Left cardiac atrium (tissue), 4 donors: ENCODE data around the gene DSCAML1. TPM values are rescaled to one million over a fixed set of nuclear protein-coding genes. Genes with fewer than 3 reads are reported as not detected.

Experiments used
- ATAC-seq, 2 donors: fragments of 200-7000 bp; cut with Tn5 transposase; one replicate each; pipeline ENCODE4 v1.9.1; 2020; ENCODE audit warnings: mild to moderate bottlenecking in 2 of 2, moderate library complexity in 2 of 2
- DNase-seq: peaks from one replicate; pipeline ENCODE4 v3.0.0-alpha.2; 2020
- intact Hi-C, 2 donors: fragments of 100-400 bp; cut with DNase I; formaldehyde crosslinking; loops; one replicate each; pipeline versions ENCODE4 v1.14.1 to v1.15.1; 2022 to 2023
- total RNA-seq, 2 donors: library from RNA; stranded (reverse); fragmentation: NEBNext Ultra II Directional; extraction: Animal tissue kit (Norgen Biotek cat#: 25700); gene quantifications; one replicate each; pipeline ENCODE4 v1.2.1, GENCODE V29; 2021
- donor health status: DM: no; HTN: yes; CAD: no.
- donor health status: DM: no; HTN: yes; CAD: no; lungs with severe emphysema.
- donor health status: DM: yes; HTN: yes; CAD: no.
- donor health status: Dilated cardiomyopathy.

Gene DSCAML1
- total RNA-seq, 2 donors from 2014 or later, result 0.76 to 0.88 TPM

DNA sequence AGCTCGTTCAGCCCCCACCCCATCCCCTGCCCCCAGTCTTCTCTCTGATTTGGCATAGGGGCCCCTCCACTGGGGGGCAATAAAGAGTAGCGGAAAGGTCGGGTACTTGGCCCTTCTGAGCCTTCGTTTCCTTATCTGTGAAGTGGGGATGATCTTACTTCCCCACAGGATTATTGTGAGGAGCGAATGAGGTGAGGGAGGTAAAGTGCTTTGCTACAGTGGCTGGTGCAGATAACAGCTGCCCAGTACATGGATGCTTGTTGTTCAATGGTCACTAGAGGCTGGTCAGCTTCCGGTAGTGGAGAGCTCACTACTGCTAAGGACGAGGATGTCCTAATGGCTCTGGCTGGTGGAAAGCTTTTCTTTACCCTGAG is 368.2 kb downstream of the DSCAML1 start:
- intact Hi-C loops, result no loop called here
- DNase-seq, result no peak

DNA sequence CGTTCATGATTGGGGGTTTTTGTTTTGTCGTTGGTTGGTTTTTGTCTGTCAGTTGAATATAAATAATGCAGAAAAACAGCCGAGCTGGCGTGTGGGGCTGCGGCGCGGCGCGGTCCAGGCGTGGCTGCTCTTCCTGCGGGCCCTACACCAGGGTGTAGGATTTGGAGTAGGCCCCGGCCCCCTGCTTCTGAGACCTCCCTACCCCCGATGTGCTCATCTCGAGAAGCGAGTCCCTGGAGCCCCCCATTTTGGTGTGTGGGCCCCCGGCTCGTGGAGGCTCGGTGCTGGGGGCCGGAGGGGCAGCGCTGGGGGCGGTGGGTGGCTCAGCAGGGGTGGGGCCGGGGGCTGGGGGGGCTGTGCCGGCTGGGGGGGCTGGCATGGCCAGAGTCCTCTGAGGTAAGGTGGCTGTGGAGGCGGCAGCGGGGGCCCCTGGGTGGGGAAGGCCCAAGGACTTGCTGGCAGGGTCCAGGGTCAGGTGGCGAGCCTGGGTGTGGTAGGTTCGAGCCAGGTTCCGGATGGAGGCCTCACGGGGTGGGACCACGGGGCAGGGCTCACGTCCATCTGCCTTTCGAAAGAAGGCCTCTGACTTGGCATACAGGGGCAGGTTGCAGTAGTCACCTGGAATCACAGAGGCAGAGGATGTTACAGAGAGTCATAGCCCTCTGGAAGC is 368.7 kb downstream of the DSCAML1 start:
- ATAC-seq (no peak), DNase-seq (no peak)
- intact Hi-C loops, result no loop called here

More for the DNA sequence above, 368.2 kb downstream of the DSCAML1 start:
- ATAC-seq, result no peak

DNA sequence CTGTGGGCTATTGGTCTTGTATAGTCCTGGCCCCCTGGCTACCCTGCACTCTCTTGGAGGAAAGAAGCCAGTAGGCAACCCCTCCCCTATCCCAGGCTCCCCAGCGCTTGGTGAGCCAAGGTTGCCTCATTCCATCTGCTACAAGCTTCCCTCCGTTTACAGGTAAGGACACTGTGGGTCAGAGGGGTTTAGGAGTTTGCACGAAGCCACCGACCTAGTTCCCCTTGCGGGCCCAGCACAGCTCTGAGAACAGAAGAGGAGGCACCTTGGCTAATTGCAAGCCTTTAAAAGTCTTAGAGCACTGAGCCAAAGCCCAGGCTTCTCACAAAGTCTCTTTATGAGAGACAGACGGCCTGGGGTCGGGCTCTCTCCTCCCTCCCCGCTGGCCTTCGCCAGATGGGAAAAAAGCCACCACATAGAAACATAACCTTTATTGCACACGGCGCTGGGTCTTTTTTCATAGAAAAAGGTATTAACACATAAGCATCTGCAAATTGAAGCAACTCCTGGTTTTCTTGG is 369.6 kb downstream of the DSCAML1 start:
- DNase-seq, result no peak
- intact Hi-C loops, result no loop called here

DNA sequence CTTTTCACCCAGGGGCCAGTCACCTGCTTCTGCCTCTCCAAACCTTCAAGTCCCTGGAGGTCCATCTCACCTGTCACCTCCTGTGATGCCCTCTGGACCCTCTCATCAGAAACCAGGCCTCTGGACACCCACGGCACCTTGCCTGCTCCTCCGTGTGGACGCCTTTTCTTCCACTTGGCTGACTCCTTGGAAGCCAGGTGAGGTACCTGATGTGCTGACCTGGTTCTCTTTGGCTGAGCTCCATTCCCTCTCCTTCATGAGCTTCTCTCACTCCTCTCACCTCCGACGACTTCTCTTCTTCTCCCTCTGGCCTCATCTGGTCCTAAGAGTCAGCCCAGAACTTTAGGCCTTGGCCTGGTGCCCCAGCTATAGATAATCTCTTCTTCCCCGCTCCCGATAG is 370.1 kb downstream of the DSCAML1 start:
- no peak for ATAC-seq
- intact Hi-C loops, result no loop called here
- DNase-seq, result no peak

More for the DNA sequence above, 369.6 kb downstream of the DSCAML1 start:
- no peak for ATAC-seq

DNA sequence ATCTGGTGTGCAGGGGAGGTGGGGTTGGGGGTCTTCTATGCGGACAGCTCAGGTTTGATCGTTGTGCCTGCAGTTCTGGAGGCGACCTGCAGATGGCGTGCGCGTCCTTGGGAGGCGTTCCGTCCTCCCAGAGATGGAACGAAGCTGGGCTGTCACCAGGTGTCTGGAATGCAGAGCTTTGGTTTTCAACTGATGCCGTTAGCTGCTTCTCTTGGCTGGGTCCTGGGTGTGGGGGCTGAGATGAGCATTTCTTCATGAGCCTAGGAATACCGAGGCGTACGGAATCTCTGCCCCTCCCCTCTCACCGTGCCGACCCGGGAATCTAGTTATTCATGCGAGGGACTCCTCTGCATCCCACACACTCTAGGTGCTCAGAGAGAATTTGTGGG is 370.7 kb downstream of the DSCAML1 start:
- intact Hi-C loops, result no loop called here
- ATAC-seq, result peak; percentile 70 to 72
- peak; percentile 69 for DNase-seq

DNA sequence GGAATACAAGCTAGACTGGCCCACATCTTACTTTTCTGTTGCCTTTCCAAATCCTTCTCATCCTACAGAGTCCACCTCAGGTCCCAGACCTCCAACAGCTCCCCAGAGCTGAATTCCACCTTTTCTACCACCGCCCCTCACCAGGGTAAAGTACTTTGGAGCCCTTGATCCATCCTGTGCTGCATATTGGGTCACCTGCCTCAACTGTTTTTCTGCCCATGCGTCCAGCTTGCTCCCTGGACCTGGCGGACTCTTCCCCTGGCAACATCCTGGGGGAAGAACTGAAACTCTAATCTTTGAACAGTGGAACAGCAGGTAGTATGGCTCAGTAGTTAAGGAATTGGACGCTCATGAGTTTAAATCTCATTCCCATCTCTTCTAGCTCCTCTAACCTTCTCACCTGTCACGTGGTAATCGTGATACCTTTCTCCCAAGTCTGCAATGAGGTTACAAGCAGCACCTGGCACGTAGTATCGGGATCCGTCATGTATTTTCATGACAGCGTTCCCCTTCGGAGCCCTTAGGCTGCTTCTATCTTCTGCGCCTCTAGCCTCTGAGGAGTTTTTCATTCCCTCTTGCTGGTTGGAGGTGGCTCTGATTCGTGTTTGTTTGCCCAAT is 371.2 kb downstream of the DSCAML1 start:
- intact Hi-C loops, result no loop called here
- ATAC-seq (no peak), DNase-seq (no peak)

DNA sequence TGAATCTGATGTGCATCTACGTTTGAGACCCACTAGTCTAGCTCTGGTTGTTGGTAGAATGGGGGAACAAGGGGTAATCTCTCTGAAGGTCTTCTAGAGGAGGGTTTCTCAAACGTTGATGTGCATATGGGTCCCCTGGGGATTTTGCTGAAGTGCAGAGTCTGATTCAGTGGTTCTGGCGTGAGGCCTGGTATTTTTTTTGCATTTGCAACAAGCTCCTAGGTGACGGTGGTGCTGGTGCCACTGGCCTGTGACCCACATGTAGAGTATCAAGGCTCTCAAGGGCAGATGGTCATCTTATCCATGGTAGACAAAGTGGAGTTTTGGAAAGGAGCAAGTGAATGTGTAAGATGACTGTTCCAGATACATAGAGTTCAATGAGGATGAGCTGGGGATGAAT is 372.2 kb downstream of the DSCAML1 start:
- no peak for ATAC-seq
- intact Hi-C loops, result no loop called here
- DNase-seq, result no peak

DNA sequence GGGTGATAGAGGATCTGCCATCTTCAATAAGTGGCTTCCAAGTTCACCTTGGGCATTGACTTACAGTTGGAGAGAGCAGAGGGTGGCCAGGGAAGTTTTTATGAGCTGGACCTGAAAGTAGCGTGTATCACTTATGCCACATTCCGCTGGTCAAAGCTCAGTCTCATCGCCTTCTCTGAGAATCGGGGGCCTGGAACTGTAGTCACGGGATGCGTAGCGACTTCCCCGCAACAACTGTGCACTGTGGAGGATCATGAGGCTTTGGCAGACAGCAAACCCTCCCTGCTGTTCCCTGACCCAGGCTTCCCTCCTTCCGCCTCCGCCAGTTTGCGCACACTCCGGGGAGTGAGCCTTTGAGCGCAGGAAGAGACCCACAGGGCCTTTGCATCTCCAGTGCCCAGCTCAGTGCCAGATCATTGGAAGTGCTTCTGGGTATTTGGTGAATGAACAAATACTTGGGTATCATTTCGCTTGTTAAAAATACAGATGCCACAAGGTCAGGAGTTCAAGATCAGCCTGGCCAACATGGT is 373.9 kb downstream of the DSCAML1 start:
- DNase-seq (no peak), ATAC-seq (no peak)
- intact Hi-C loops, result no loop called here

DNA sequence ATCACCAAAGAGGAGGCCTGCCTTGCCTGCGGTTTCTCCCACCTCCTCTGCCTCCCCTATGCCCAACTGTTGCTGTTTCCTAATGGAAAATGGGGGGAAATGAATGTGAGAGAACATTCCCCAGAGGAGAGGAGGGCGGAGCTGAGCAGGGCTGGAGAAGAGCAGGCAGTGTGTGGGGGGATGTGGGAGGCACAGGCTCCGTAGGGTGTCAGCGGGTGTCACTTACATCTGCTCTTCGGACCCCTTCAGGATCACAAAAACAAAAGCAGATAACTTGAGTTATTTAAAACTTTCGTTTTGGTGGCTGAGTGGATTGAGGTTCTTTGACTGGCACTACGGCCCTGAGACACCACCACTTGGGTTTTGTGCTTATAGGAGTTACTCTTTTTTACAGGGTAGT is 375.5 kb downstream of the DSCAML1 start:
- DNase-seq (no peak), ATAC-seq (no peak)
- intact Hi-C loops, result no loop called here

DNA sequence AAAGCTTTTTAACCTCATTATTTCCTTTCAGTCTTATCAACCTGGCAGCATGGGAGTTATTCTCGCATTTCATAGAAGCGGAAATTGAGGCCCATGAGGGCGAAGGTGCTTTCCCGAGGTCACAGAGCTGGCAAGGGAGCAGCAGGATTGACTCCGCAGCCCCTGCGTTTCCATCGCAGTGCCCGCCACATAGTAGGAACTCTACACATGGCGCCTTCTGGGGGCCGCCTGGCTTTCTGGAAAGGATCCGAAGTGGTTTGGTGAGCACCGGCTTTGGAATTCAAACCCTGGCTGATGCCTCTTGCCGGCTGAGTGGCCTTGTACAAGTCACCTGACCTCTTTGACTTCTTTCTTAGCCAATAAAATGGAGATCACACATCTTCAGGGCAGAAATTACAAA is 376.0 kb downstream of the DSCAML1 start:
- ATAC-seq (no peak), DNase-seq (no peak)
- intact Hi-C loops, result no loop called here

DNA sequence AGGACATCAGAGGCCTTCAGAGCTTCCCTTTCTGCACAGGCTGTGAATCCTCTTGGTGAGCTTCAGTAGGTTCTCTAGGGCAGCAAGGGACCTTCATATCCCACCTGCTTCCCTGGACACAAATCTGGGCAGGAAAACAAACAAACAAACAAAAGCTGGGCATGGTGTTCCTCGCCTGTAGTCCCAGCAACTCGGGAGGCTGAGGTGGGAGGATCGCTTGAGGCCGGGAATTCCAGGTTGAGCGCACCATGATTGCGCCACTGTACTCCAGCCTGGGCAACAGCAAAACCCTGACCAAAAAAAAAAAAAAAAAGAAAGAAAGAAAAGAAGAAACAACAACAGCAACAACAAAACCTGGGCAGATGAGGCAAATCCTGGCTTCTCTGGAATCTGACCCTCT is 376.4 kb downstream of the DSCAML1 start:
- DNase-seq (no peak), ATAC-seq (no peak)
- intact Hi-C loops, result no loop called here

DNA sequence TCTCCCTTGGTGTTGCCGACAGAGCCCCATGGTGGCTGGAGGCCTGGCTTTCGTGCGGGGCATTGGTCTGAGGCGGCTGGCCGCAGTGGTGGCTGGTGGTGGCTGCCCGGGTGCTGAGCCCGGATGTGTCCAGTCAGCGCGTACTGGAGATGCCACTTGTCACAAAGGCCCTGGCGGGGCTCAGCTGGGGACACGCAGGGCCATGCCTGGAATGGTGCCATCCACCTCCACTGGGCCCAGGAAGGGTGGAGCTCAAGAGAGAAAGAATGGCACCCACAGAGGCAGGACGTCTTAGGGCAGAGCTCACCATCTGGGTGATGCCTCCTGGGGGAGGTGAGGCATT is 376.9 kb downstream of the DSCAML1 start:
- ATAC-seq (no peak), DNase-seq (no peak)
- intact Hi-C loops, result no loop called here

DNA sequence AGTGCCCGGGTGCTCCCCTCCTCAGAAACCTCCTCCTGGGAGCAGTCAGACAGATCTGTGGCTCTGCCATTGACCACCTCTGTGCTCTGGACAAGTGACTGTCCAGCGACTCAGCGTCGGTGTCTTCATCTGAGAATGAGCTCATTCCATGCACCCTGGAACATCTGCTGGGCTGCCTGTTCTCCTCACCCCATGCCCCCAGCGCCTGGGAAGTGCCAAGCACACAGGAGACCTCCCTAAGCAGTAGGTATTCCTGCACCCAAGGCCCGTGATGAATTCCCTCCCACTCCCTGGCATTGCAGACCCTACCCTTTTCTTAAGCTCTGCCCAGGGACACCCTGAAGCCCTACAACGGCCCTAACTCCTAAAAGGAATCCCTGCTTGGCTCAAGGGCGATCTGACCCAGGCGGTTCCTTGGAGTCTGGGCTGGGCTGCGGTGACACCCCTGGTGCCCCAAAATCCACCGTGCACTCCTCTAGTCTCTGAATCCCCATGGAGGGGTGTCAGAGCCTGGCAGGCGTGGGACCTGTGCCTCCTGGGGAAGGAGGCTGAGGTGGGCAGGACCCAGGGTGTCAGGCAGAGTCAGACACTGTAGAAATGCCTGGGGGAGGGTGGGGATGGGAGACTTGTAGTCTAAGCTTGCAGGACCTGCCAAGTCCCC is 377.4 kb downstream of the DSCAML1 start:
- DNase-seq (no peak), ATAC-seq (no peak)
- intact Hi-C loops, result no loop called here

DNA sequence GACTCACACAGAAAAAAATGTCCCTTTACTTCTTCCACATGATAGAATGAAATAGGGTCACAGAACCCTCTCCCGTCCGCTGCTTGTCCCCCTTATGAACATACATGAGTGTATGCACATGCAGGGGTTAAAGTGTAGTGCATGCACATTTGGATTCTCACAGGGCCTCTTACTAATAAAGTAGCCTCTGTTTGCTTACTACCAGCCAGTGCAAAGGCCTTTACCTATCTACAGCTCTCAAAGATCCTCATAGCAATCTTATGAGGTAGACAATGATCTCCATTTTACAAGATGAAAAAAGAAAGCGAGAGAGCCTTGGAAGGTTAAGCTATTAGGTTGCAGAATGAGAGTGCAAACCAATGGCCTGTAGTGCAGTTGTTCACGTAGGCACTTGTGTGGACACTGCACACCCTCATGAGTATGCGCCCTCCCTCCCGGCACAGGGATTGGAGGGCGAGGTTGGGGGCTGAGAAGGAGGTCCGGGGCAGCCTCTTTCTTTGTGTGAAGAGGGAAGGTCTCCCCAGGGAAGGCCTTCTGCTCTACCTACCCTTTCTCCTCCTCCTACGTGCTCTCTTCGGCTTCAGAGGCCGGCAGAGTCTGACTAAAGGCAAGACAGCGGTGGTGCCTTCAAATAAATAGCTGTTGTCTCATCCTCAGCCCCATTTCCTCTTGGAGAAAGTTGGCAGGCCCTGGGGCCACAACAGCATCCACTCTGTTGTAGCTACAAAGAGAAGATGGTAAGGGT is 378.1 kb downstream of the DSCAML1 start:
- DNase-seq (no peak), ATAC-seq (no peak)
- intact Hi-C loops, result no loop called here

DNA sequence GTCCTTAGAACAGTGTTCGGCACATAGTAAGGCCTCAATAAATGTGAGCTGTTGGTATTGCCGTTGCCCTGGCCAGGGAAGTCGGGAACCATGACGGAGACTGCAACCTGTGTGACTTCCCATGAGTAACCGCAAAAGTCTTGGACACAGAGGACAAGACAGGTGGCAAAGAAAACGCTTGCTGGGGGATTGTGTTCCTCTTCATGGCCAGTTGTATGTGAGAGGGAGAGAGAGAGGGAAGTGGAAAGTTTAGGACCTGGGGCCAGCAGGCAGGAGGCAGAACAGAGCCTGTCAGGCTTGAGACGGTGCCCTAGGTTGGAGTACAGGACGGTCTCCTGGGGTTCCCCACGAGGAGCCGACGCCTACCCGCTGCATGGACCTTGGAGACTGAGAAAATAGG is 379.2 kb downstream of the DSCAML1 start:
- ATAC-seq (no peak), DNase-seq (no peak)
- intact Hi-C loops, result no loop called here

DNA sequence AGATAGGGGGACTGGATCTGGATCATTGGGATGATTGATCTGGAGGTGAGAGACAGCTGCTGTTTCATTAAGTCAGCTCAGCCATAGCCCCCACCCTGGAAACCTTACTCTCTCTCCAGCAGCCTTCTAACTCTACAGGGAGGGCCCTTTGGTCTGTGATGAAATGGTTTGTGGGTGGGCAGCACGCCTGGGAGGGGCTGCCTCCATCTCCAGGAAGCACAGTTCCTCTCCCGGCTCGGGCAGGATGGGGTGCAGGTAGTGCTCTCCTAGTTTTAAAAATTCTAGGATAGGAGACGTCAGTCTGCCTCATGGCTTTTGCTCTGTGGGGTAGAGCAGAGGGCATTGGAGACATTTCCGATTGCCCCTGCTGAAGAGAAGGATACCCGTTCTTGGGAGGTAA is 379.7 kb downstream of the DSCAML1 start:
- DNase-seq (no peak), ATAC-seq (no peak)
- intact Hi-C loops, result no loop called here

DNA sequence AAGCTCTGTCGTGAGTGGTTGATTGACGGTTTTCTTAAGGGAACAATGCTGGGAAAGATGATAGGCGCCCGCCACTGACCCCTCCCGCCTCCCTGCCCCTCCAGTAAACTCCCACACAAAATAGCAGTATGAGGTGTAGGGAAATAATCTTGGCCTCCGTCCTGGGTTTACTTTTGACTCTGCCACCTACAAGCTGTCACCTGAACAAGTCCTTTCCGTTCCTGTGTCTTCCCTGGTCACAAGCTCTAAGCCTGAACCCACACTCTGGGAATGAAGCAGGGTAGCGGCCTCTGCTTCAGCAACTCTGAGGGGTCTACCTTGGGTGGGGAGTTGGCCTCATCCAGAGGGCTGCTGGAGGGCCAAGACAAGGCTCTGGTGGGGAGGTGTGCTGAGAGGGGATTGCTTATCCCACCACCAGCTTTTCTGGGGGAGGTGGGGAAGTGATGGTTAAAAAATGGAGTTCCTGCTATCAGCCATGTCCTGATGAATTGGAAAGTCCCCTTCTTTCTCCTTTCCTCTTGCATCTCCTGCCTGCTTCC is 381.6 kb downstream of the DSCAML1 start:
- ATAC-seq (no peak), DNase-seq (no peak)
- intact Hi-C loops, result no loop called here

DNA sequence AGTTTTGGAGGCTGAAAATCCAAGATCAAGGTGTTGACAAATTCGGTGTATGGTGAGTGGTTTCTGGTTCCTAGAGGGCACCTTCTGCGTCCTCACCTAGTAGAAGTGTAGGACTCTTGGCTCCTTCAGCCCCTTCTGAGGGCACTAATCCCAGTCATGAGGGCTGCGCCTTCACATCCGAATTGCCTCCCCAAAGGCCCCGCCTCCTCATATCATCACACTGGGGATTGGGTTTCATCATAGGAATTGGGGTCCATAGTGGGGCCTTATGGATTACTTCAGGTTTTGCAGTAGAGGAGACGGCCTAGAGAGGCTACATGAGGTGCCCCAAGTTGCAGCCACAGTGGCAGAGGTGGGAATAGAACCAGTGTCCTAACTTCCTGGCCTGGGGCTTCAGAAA is 382.3 kb downstream of the DSCAML1 start:
- intact Hi-C loops, result no loop called here
- DNase-seq (no peak), ATAC-seq (no peak)

DNA sequence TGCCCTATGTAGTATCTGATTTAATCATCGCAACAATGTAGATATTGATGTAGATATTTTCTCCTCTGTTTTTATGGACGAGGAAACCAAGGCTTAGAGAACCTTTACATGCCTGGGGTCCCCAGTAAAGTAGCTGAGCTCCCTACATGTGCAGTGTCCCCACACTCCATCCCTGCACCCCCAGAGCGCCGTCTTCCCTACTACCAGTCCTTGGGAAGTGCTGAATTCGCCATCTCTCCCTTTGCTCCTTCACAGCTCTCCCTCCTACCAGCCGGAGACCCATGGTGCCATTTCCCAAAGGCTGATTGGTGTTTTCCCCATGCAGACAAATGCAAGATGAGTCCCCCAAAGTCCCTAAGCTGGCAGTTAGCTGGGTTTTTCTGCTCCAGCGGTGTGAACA is 383.4 kb downstream of the DSCAML1 start:
- intact Hi-C loops, result no loop called here
- no peak for ATAC-seq
- DNase-seq, result no peak
